Astrocyte (in vitro differentiated cells and primary cell): ENCODE measurements around the gene MSMO1.

Experiments
- CTCF ChIP-seq: IDR thresholded peaks from 2 replicates; pipeline ENCODE4 v1.5.1; 2011; ENCODE audit warnings: low read depth, mild to moderate bottlenecking, inconsistent platforms, low read length, moderate library complexity; ENCODE audit not compliant: insufficient read depth
- EZH2 ChIP-seq: IDR thresholded peaks from 2 replicates; pipeline ENCODE4 v1.6.1; 2012; ENCODE audit warnings: mild to moderate bottlenecking, low read length, inconsistent platforms; ENCODE audit not compliant: insufficient read depth

DNA sequence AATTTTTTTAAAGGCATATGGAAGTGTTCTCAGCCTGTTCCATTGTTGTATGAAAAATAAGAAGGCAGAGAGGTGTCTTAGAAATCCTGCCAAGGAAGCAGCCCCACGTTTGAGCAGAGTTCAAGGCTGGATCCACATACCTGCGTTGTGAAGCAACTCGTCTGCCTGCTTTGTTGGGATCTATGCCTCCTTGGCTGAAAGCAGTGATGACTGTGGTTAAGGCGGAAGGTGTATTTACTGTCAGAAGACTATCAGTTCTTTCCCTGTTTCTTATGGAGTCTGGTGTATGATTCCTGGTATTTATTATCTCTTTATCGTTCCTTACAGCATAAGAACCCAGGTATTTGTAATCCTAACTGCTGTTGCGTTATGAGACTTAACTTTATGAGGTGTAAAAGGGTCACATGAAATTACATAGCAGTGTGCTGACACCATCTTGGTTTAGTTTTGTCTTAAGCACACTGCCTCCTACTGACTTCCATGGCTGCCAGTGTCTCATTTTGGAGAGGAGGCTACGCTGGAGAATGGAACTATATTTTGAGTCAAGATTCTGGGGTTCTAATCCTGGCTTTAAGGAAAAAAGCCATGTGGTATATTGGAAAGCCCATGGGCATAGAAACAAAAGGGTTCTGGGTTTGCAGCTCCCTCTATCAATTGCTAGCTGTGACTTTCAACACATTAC, 3.1 kb upstream of the MSMO1 start:
- TF ChIP-seq CTCF (no peak), EZH2 (no peak)
